Neural progenitor cell (in vitro differentiated cells): ENCODE results near the gene JPH3. TPM values are rescaled to one million over a fixed set of nuclear protein-coding genes. Genes with fewer than 3 reads are reported as not detected.

Experiments used
- DNase-seq: peaks from one replicate; pipeline ENCODE4 v3.0.0-alpha.2; 2016; ENCODE audit warnings: low spot score
- H2AFZ ChIP-seq: fragments of 200-600 bp; sonication (generic); replicated peaks from 2 replicates; pipeline ENCODE4 v1.6.1; 2016; ENCODE audit warnings: antibody characterized with exemption
- H3F3A ChIP-seq: fragments of 200-600 bp; sonication (generic); 2 replicates; pipeline ENCODE4 v1.6.1; 2016; ENCODE audit warnings: antibody characterized with exemption, low read depth
- H3K27ac ChIP-seq: fragments of 200-600 bp; sonication (generic); 2 replicates; pipeline ENCODE4 v1.5.1; 2016; ENCODE audit warnings: mild to moderate bottlenecking
- H3K27me3 ChIP-seq: fragments of 200-600 bp; sonication (generic); 2 replicates; pipeline ENCODE4 v1.6.1; 2016; ENCODE audit warnings: mild to moderate bottlenecking, moderate library complexity
- H3K36me3 ChIP-seq: fragments of 200-600 bp; sonication (generic); 2 replicates; pipeline ENCODE4 v1.5.1; 2016
- H3K4me1 ChIP-seq: fragments of 200-600 bp; sonication (generic); 2 replicates; pipeline ENCODE4 v1.6.1; 2016; ENCODE audit warnings: mixed run types
- H3K4me2 ChIP-seq: fragments of 200-600 bp; sonication (generic); 2 replicates; pipeline ENCODE4 v1.6.1; 2016
- H3K4me3 ChIP-seq: fragments of 200-600 bp; sonication (generic); 2 replicates; pipeline ENCODE4 v1.5.1; 2016
- H3K79me2 ChIP-seq: fragments of 200-600 bp; sonication (generic); 2 replicates; pipeline ENCODE4 v1.6.1; 2016; ENCODE audit warnings: low read depth
- H3K9ac ChIP-seq: fragments of 200-600 bp; sonication (generic); 2 replicates; pipeline ENCODE4 v1.6.1; 2016
- H3K9me3 ChIP-seq: fragments of 200-600 bp; sonication (generic); 2 replicates; pipeline ENCODE4 v1.5.1; 2016; ENCODE audit warnings: low read depth
- H4K20me1 ChIP-seq: fragments of 200-600 bp; sonication (generic); 2 replicates; pipeline ENCODE4 v1.6.1; 2016; ENCODE audit warnings: low read depth
- H3K27ac Mint-ChIP-seq: 3 replicates; pipeline ENCODE4 v1.8.0; 2021; ENCODE audit warnings: mixed read lengths
- H3K27me3 Mint-ChIP-seq: 2 replicates; pipeline ENCODE4 v1.8.0; 2022; ENCODE audit warnings: low read depth, mild to moderate bottlenecking, inconsistent platforms, moderate library complexity, mixed read lengths; ENCODE audit not compliant: insufficient read depth
- H3K36me3 Mint-ChIP-seq: 3 replicates; pipeline ENCODE4 v1.8.0; 2021; ENCODE audit warnings: mixed read lengths
- H3K4me1 Mint-ChIP-seq: 3 replicates; pipeline ENCODE4 v1.8.0; 2021; ENCODE audit warnings: mixed read lengths
- H3K4me3 Mint-ChIP-seq: 3 replicates; pipeline ENCODE4 v1.8.0; 2021; ENCODE audit warnings: mild to moderate bottlenecking, moderate library complexity, mixed read lengths
- H3K9me3 Mint-ChIP-seq: 3 replicates; pipeline ENCODE4 v1.8.0; 2020; ENCODE audit warnings: mixed read lengths
- CTCF ChIP-seq: fragments of 200-600 bp; sonication (generic); IDR thresholded peaks from 2 replicates; pipeline ENCODE4 v1.5.1; 2017; ENCODE audit warnings: antibody characterized with exemption, mild to moderate bottlenecking
- EZH2 ChIP-seq: fragments of 200-600 bp; sonication (generic); IDR thresholded peaks from 2 replicates; pipeline ENCODE4 v1.6.1; 2017; ENCODE audit warnings: antibody characterized with exemption, mild to moderate bottlenecking, moderate library complexity
- EZH2phosphoT487 ChIP-seq: fragments of 200-600 bp; sonication (generic); IDR thresholded peaks from 2 replicates; pipeline ENCODE4 v1.6.1; 2017; ENCODE audit warnings: antibody characterized with exemption
- total RNA-seq: library from RNA; depleted of rRNA; stranded (reverse); fragments of >200 nt; gene quantifications from 2 replicates; pipeline ENCODE4 v1.2.3, GENCODE V29; 2015; ENCODE audit warnings: low replicate concordance

Gene JPH3
- total RNA-seq, 1 donor from 2014 or later, result 7.1 TPM

- Histone ChIP-seq H3K79me2 (no peaks in the 10 kb centered on the region), H3F3A (no peaks in the 10 kb centered on the region), H3K36me3 (no peaks in the 10 kb centered on the region), H3K9me3 (no peaks in the 10 kb centered on the region), H3K4me1 (no peaks in the 10 kb centered on the region), H2AFZ (no peak overlapping the region), H4K20me1 (no peaks in the 10 kb centered on the region), H3K27me3 (no peaks in the 10 kb centered on the region), H3K27ac (no peak overlapping the region), H3K9ac (no peak overlapping the region), H3K4me3 (no peak overlapping the region), H3K4me2 (no peak overlapping the region)
- Mint-ChIP-seq H3K4me3 (no peak overlapping the region), H3K27me3 (peaks cover 12% of the 10 kb centered on the region), H3K27ac (no peak overlapping the region), H3K4me1 (peaks cover 26% of the 10 kb centered on the region), H3K9me3 (no peaks in the 10 kb centered on the region), H3K36me3 (no peaks in the 10 kb centered on the region)
- TF ChIP-seq EZH2, result no peak
- TF ChIP-seq CTCF, result no peak
- TF ChIP-seq EZH2phosphoT487, result no peak
- no peak for DNase-seq
Observed at GRCh38 chr16:87582966-87583325, 19.4 kb upstream of the JPH3 start.

GRCh38 chr16:87583453-87584131, 18.7 kb upstream of the JPH3 start:
- H3K9ac ChIP-seq, result no peak overlapping the region
- no peaks in the 10 kb centered on the region for H4K20me1 ChIP-seq
- no peaks in the 10 kb centered on the region for H3K4me1 ChIP-seq
- no peaks in the 10 kb centered on the region for H3F3A ChIP-seq
- H2AFZ ChIP-seq, result no peak overlapping the region
- no peak overlapping the region for H3K4me2 ChIP-seq
- Mint-ChIP-seq H3K27ac (no peak overlapping the region), H3K4me1 (peaks cover 26% of the 10 kb centered on the region), H3K4me3 (no peak overlapping the region), H3K27me3 (peaks cover 14% of the 10 kb centered on the region), H3K36me3 (no peaks in the 10 kb centered on the region), H3K9me3 (no peaks in the 10 kb centered on the region)
- no peak overlapping the region for H3K4me3 ChIP-seq
- H3K27me3 ChIP-seq, result no peaks in the 10 kb centered on the region
- H3K79me2 ChIP-seq, result no peaks in the 10 kb centered on the region
- no peaks in the 10 kb centered on the region for H3K36me3 ChIP-seq
- no peak overlapping the region for H3K27ac ChIP-seq
- TF ChIP-seq EZH2phosphoT487 (no peak), CTCF (no peak), EZH2 (no peak)
- DNase-seq, result no peak
- H3K9me3 ChIP-seq, result no peaks in the 10 kb centered on the region

- no peaks in the 10 kb centered on the region for H3K36me3 Mint-ChIP-seq
- Histone ChIP-seq H3K27me3 (no peaks in the 10 kb centered on the region), H3F3A (no peaks in the 10 kb centered on the region), H3K9me3 (no peaks in the 10 kb centered on the region), H3K4me3 (no peak overlapping the region), H4K20me1 (no peaks in the 10 kb centered on the region), H3K4me1 (peaks cover 3% of the 10 kb centered on the region), H3K27ac (no peak overlapping the region), H2AFZ (no peak overlapping the region), H3K4me2 (no peak overlapping the region), H3K36me3 (no peaks in the 10 kb centered on the region), H3K79me2 (no peaks in the 10 kb centered on the region), H3K9ac (no peak overlapping the region)
- no peak for DNase-seq
- no peak for TF ChIP-seq EZH2phosphoT487
- no peak for TF ChIP-seq EZH2
- TF ChIP-seq CTCF, result no peak
- H3K9me3 Mint-ChIP-seq, result no peaks in the 10 kb centered on the region
- no peak overlapping the region for H3K27ac Mint-ChIP-seq
- peaks cover 31% of the 10 kb centered on the region for H3K4me1 Mint-ChIP-seq
- peaks cover 12% of the 10 kb centered on the region for H3K27me3 Mint-ChIP-seq
- no peak overlapping the region for H3K4me3 Mint-ChIP-seq
Observed at GRCh38 chr16:87584271-87584670, 18.0 kb upstream of the JPH3 start.
